ENCODE results near the gene ADGRV1. TPM values are rescaled to one million over a fixed set of nuclear protein-coding genes. Genes with fewer than 3 reads are reported as not detected.

The ADGRV1 gene
- polyA plus RNA-seq, 1 donor from 2014 or later = 3.7 TPM

DNA sequence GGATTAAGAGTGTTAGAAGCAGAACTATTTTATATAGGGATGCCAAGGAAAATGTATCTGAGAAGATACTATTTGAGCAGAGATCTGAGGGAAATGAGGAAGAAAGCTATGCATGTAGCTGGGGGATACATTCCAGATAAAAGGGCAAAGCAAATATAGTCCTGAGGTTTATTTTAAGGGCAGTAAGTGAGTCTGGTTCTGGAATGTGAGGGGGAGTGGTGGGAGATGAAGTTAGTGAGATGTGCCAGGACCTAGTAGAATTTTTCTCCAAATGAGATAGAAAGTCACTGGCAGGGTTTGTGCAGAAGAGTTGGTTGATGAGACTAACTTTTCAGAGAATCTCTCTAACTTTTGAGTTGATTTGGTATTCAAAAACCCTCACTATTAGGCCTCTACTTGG, 374.7 kb downstream of the ADGRV1 start:
- no peak overlapping the region for H3K27ac ChIP-seq (ENCODE audit: low read length)
- peaks cover 6% of the 10 kb centered on the region for H3K79me2 ChIP-seq (replicated peaks; ENCODE audit: insufficient read depth, low read length)
- H3K4me3 ChIP-seq (ENCODE audit: low read length) = no peak overlapping the region
- no peak overlapping the region for H3K9ac ChIP-seq (ENCODE audit: low read length)
- no peaks in the 10 kb centered on the region for H3F3A ChIP-seq (ENCODE audit: insufficient read depth, low read length, poor library complexity, severe bottlenecking)
- H3K9me2 ChIP-seq (ENCODE audit: insufficient read depth, low read length) = no peaks in the 10 kb centered on the region
- H3K36me3 ChIP-seq (ENCODE audit: insufficient read depth, low read length) = no peaks in the 10 kb centered on the region
- no peaks in the 10 kb centered on the region for H3K9me3 ChIP-seq (ENCODE audit: low read length)
- H4K20me1 ChIP-seq (ENCODE audit: insufficient read depth) = no peaks in the 10 kb centered on the region
- H3K27me3 ChIP-seq (ENCODE audit: insufficient read depth, low read depth, low read length) = no peaks in the 10 kb centered on the region
- H3K4me2 ChIP-seq (ENCODE audit: low read length) = no peak overlapping the region
- TF ChIP-seq TAF1 (IDR thresholded peaks at IDR 0.05; ENCODE audit: low read depth) (no peak), POLR2AphosphoS5 (IDR thresholded peaks at IDR 0.05) (no peak), MXI1 (conservative IDR thresholded peaks at IDR 0.05; ENCODE audit: poor library complexity, severe bottlenecking) (no peak), SMC3 (conservative IDR thresholded peaks at IDR 0.05; ENCODE audit: poor library complexity) (no peak), RAD21 (conservative IDR thresholded peaks at IDR 0.05) (no peak)
- TF ChIP-seq, protein P1, sequence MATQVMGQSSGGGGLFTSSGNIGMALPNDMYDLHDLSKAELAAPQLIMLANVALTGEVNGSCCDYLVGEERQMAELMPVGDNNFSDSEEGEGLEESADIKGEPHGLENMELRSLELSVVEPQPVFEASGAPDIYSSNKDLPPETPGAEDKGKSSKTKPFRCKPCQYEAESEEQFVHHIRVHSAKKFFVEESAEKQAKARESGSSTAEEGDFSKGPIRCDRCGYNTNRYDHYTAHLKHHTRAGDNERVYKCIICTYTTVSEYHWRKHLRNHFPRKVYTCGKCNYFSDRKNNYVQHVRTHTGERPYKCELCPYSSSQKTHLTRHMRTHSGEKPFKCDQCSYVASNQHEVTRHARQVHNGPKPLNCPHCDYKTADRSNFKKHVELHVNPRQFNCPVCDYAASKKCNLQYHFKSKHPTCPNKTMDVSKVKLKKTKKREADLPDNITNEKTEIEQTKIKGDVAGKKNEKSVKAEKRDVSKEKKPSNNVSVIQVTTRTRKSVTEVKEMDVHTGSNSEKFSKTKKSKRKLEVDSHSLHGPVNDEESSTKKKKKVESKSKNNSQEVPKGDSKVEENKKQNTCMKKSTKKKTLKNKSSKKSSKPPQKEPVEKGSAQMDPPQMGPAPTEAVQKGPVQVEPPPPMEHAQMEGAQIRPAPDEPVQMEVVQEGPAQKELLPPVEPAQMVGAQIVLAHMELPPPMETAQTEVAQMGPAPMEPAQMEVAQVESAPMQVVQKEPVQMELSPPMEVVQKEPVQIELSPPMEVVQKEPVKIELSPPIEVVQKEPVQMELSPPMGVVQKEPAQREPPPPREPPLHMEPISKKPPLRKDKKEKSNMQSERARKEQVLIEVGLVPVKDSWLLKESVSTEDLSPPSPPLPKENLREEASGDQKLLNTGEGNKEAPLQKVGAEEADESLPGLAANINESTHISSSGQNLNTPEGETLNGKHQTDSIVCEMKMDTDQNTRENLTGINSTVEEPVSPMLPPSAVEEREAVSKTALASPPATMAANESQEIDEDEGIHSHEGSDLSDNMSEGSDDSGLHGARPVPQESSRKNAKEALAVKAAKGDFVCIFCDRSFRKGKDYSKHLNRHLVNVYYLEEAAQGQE (IDR thresholded peaks at IDR 0.05; ENCODE audit: borderline replicate concordance) = no peak
- TF ChIP-seq, protein P2, sequence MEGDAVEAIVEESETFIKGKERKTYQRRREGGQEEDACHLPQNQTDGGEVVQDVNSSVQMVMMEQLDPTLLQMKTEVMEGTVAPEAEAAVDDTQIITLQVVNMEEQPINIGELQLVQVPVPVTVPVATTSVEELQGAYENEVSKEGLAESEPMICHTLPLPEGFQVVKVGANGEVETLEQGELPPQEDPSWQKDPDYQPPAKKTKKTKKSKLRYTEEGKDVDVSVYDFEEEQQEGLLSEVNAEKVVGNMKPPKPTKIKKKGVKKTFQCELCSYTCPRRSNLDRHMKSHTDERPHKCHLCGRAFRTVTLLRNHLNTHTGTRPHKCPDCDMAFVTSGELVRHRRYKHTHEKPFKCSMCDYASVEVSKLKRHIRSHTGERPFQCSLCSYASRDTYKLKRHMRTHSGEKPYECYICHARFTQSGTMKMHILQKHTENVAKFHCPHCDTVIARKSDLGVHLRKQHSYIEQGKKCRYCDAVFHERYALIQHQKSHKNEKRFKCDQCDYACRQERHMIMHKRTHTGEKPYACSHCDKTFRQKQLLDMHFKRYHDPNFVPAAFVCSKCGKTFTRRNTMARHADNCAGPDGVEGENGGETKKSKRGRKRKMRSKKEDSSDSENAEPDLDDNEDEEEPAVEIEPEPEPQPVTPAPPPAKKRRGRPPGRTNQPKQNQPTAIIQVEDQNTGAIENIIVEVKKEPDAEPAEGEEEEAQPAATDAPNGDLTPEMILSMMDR (IDR thresholded peaks at IDR 0.05; ENCODE audit: poor library complexity, severe bottlenecking) = no peak
- no peak overlapping the region for H2AFZ ChIP-seq (ENCODE audit: low read depth, low read length)

DNA sequence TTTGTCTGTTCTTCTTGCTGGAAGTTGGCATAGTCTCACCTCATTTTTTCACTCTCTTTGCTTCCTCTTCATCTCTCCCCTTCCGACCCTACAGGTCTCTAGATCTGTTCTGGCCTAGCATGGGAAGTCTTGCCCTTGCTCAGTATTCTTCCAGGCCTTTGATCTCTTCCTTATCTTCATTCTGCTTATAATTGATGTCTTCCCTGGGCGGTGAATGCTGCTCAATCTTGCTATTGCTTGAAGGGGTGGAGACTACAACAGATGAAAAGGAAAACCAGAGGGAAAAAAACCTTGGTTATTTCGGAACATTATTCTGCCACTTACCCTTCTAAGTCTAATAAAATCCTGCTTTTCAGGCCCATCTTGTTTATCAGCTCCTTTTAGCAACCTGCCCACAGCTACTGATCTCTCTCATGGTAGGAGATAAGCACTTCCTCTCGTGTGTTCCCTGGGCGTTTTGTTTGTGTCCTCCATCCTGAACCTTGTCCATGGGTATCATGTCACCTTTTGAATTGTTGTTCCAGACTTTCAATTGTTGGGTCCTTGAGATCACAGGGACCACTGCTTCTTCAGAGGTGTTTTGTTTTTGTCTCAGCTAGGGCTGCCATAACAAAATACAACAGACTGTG, 375.6 kb downstream of the ADGRV1 start:
- Histone ChIP-seq H3K9ac (ENCODE audit: low read length) (no peak overlapping the region), H3K79me2 (replicated peaks; ENCODE audit: insufficient read depth, low read length) (peaks cover 6% of the 10 kb centered on the region), H3F3A (ENCODE audit: insufficient read depth, low read length, poor library complexity, severe bottlenecking) (no peaks in the 10 kb centered on the region), H3K9me2 (ENCODE audit: insufficient read depth, low read length) (no peaks in the 10 kb centered on the region), H2AFZ (ENCODE audit: low read depth, low read length) (no peak overlapping the region), H3K27ac (ENCODE audit: low read length) (no peak overlapping the region), H3K4me2 (ENCODE audit: low read length) (no peak overlapping the region), H4K20me1 (ENCODE audit: insufficient read depth) (no peaks in the 10 kb centered on the region), H3K4me3 (ENCODE audit: low read length) (no peak overlapping the region), H3K36me3 (ENCODE audit: insufficient read depth, low read length) (no peaks in the 10 kb centered on the region), H3K9me3 (ENCODE audit: low read length) (no peaks in the 10 kb centered on the region), H3K27me3 (ENCODE audit: insufficient read depth, low read depth, low read length) (no peaks in the 10 kb centered on the region)
- TF ChIP-seq, protein P1 (IDR thresholded peaks at IDR 0.05; ENCODE audit: borderline replicate concordance) = no peak

Data from neural cell (in vitro differentiated cells).